ENCODE measurements around the gene EFR3B. TPM values are rescaled to one million over a fixed set of nuclear protein-coding genes. Genes with fewer than 3 reads are reported as not detected.

The EFR3B gene
- polyA plus RNA-seq, 3 donors = not detected

- no peaks in the 10 kb centered on the region for H3K4me1 ChIP-seq (ENCODE audit: control insufficient read depth in 1 of 2, insufficient read depth in 2 of 2, low read length in 2 of 2)
- no peak overlapping the region for H2AFZ ChIP-seq (ENCODE audit: insufficient read depth, low read depth, low read length, poor library complexity, severe bottlenecking)
- H3K27me3 ChIP-seq (ENCODE audit: control insufficient read depth in 2 of 2, insufficient read depth in 2 of 2, low read length in 2 of 2) = no peaks in the 10 kb centered on the region
- no peak overlapping the region for H3K27ac ChIP-seq (ENCODE audit: low read depth in 1 of 2, low read length in 2 of 2)
- no peak overlapping the region for H3K27ac Mint-ChIP-seq
- H3K36me3 Mint-ChIP-seq = no peaks in the 10 kb centered on the region
- no peak overlapping the region for H3K9ac ChIP-seq (ENCODE audit: insufficient read depth, low read length, poor library complexity, severe bottlenecking)
- no peak overlapping the region for H3K4me3 Mint-ChIP-seq
- TF ChIP-seq CTCF (IDR thresholded peaks at IDR 0.05) = no peak
- H3K4me3 ChIP-seq (replicated peaks in 1 of 3; ENCODE audit: low read depth in 2 of 3, low read length in 3 of 3) = no peak overlapping the region
- no peaks in the 10 kb centered on the region for H3K9me3 ChIP-seq (replicated peaks in 1 of 2; ENCODE audit: control insufficient read depth in 1 of 2, insufficient read depth in 1 of 2, low read length in 2 of 2)
- peaks cover 0 to 4% (median 0%) of the 10 kb centered on the region in 7 donors for H3K9me3 Mint-ChIP-seq
- H4K20me1 ChIP-seq (ENCODE audit: insufficient read depth, low read length) = no peaks in the 10 kb centered on the region
- H3K79me2 ChIP-seq (ENCODE audit: insufficient read depth, low read length) = no peaks in the 10 kb centered on the region
- intact Hi-C loops (cut with micrococcal nuclease) = no loop called here
- no peak overlapping the region for H3K4me2 ChIP-seq (replicated peaks; ENCODE audit: extremely low read depth, low read length, poor library complexity, severe bottlenecking)
- no peak for DNase-seq
- WGBS (ENCODE audit: insufficient coverage) = 97% methylated on average over 6 of the region's 6 CpGs
- no peaks in the 10 kb centered on the region for H3K4me1 Mint-ChIP-seq
- no peaks in the 10 kb centered on the region for H3K36me3 ChIP-seq (replicated peaks in 1 of 2; ENCODE audit: control insufficient read depth in 1 of 2, insufficient read depth in 2 of 2, low read length in 2 of 2)
- peaks cover 0 to 4% (median 2%) of the 10 kb centered on the region in 3 donors for H3K27me3 Mint-ChIP-seq (ENCODE audit: low read depth in 3 of 3)
These were observed 63.6 kb downstream of the EFR3B start for GRCh38 chr2:25105336-25106085.

GRCh38 chr2:25109822-25110221 is 67.9 kb downstream of the EFR3B start:
- Histone ChIP-seq H3K4me3 (replicated peaks in 1 of 3; ENCODE audit: low read depth in 2 of 3, low read length in 3 of 3) (no peak overlapping the region), H3K9me3 (replicated peaks in 1 of 2; ENCODE audit: control insufficient read depth in 1 of 2, insufficient read depth in 1 of 2, low read length in 2 of 2) (no peaks in the 10 kb centered on the region), H2AFZ (ENCODE audit: insufficient read depth, low read depth, low read length, poor library complexity, severe bottlenecking) (no peak overlapping the region), H3K36me3 (replicated peaks in 1 of 2; ENCODE audit: control insufficient read depth in 1 of 2, insufficient read depth in 2 of 2, low read length in 2 of 2) (no peaks in the 10 kb centered on the region), H4K20me1 (ENCODE audit: insufficient read depth, low read length) (no peaks in the 10 kb centered on the region), H3K9ac (ENCODE audit: insufficient read depth, low read length, poor library complexity, severe bottlenecking) (no peak overlapping the region), H3K27ac (ENCODE audit: low read depth in 1 of 2, low read length in 2 of 2) (no peak overlapping the region), H3K79me2 (ENCODE audit: insufficient read depth, low read length) (no peaks in the 10 kb centered on the region), H3K4me2 (replicated peaks; ENCODE audit: extremely low read depth, low read length, poor library complexity, severe bottlenecking) (no peak overlapping the region), H3K4me1 (ENCODE audit: control insufficient read depth in 1 of 2, insufficient read depth in 2 of 2, low read length in 2 of 2) (no peaks in the 10 kb centered on the region), H3K27me3 (ENCODE audit: control insufficient read depth in 2 of 2, insufficient read depth in 2 of 2, low read length in 2 of 2) (no peaks in the 10 kb centered on the region)
- Mint-ChIP-seq H3K27me3 (ENCODE audit: low read depth in 3 of 3) (peaks cover 1 to 3% (median 2%) of the 10 kb centered on the region in 3 donors), H3K27ac (no peak overlapping the region), H3K36me3 (no peaks in the 10 kb centered on the region), H3K4me3 (no peak overlapping the region), H3K9me3 (no peaks in the 10 kb centered on the region), H3K4me1 (no peaks in the 10 kb centered on the region)
- WGBS (ENCODE audit: insufficient coverage) = 98% methylated on average over 8 of the region's 9 CpGs
- DNase-seq = no peak
- no peak for TF ChIP-seq CTCF (IDR thresholded peaks at IDR 0.05)
- intact Hi-C loops (cut with micrococcal nuclease) = no loop called here
